Skin epidermis (tissue), 12 donors: ENCODE measurements around the gene CC2D2A.

Source experiments
- H3K27ac ChIP-seq, 21 experiments: fragments of 200-600 bp; sonication (generic) in 11 of 21; one replicate each; pipeline ENCODE4 v1.5.0; 2020; ENCODE audit warnings: mild to moderate bottlenecking in 3 of 21, inconsistent platforms in 2 of 21, moderate library complexity in 2 of 21
- H3K4me3 ChIP-seq, 7 experiments: fragments of 200-600 bp; sonication (generic) in 2 of 7; one replicate each; pipeline ENCODE4 v1.5.0; 2020; ENCODE audit warnings: inconsistent platforms in 2 of 7, mild to moderate bottlenecking in 2 of 7, moderate library complexity in 1 of 7

Gene CC2D2A

GRCh38 chr4:15457406-15458201 is 12.1 kb upstream of the CC2D2A start:
- H3K4me3 ChIP-seq, result no peak overlapping the region

GRCh38 chr4:15458616-15459015 is 11.1 kb upstream of the CC2D2A start:
- no peak overlapping the region for H3K27ac ChIP-seq
- H3K4me3 ChIP-seq, result no peak overlapping the region

More at GRCh38 chr4:15457406-15458201, 12.1 kb upstream of the CC2D2A start:
- H3K27ac ChIP-seq, result peak overlapping the region in 1 of 21 experiments; percentile 24

- Histone ChIP-seq H3K27ac (no peak overlapping the region), H3K4me3 (no peak overlapping the region)
Observed at GRCh38 chr4:15459706-15460105, 10.0 kb upstream of the CC2D2A start.

DNA sequence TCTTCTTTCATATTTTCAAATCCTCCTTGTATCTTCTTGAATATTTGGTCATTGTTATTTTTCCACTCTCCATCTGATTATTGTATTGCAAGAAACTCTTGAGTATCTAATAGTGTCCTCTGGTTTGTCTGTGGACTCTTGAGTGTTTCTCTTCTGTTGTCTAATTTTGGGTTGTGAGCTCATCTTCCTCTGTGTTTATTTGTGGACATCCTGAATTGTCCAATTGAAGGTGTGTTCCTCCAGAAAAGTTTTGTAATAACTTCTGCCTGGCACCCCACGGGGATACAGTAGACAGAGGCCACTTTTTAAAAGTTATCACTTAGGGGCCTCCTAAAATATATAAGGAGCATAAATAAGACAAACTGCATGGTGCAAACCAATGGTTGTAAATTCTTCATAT is 3.1 kb upstream of the CC2D2A start:
- H3K4me3 ChIP-seq, result no peak overlapping the region
- no peak overlapping the region for H3K27ac ChIP-seq

DNA sequence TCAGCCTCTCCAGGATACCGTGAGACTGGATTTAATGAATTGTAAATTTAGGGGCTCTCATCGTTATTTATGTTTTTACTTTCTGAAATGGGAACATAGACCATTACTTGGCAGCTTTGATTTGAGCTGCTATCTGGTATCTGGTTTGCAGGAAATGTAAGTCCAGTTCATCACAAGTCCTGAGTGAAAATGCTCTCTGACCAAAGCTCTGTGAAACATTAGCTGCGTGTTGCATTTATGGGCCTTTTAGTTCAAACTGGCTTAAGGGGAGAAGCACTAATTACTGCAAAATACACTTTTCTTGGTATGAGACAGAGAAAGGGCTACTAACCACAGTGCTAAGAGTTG is 420 bp downstream of the CC2D2A start:
- Histone ChIP-seq H3K27ac (peak overlapping the region in 5 of 21 experiments; percentile 24 to 47 (median 28)), H3K4me3 (peak overlapping the region in 6 of 7 experiments; percentile 10 to 38 (median 17))

DNA sequence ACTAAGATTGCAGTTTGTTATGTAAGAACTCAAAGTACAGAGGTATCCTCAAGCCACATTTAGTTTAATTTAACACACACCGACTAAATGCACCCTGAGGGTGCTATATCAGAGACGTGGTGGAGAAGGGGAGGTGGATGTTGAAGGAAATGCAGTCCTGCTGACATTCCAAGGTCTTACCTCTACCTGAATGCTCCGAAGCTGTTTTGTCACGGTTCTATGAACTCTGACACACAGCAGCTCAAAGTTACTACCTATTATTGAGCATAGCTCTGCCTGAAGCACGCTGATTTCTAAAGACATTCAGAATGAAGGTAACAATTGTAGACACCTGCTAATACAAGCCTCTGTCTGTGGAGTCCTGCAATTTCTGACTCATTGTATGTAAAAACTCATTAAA is 6.7 kb downstream of the CC2D2A start:
- Histone ChIP-seq H3K4me3 (no peak overlapping the region), H3K27ac (no peak overlapping the region)

DNA sequence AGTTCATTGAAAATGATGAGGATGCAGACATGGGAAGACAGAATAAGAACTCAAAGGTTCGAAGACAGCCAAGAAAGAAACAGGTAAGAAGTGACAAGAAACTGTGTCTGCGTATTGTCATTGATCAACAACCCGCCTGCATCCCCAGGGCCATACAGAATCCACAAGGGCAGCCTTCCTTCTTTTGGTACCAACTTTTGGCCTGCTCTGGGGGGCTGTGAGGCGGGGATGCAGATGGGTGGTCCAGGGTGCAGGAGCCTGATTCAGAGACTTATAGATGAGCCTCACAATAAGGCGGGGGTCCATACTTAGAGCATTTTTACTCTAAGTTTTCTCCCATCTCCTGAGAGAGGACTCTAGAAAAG is 9.0 kb downstream of the CC2D2A start:
- Histone ChIP-seq H3K4me3 (peak overlapping the region in 1 of 7 experiments; percentile 27), H3K27ac (peak overlapping the region in 3 of 21 experiments; percentile 29 to 60 (median 55))

DNA sequence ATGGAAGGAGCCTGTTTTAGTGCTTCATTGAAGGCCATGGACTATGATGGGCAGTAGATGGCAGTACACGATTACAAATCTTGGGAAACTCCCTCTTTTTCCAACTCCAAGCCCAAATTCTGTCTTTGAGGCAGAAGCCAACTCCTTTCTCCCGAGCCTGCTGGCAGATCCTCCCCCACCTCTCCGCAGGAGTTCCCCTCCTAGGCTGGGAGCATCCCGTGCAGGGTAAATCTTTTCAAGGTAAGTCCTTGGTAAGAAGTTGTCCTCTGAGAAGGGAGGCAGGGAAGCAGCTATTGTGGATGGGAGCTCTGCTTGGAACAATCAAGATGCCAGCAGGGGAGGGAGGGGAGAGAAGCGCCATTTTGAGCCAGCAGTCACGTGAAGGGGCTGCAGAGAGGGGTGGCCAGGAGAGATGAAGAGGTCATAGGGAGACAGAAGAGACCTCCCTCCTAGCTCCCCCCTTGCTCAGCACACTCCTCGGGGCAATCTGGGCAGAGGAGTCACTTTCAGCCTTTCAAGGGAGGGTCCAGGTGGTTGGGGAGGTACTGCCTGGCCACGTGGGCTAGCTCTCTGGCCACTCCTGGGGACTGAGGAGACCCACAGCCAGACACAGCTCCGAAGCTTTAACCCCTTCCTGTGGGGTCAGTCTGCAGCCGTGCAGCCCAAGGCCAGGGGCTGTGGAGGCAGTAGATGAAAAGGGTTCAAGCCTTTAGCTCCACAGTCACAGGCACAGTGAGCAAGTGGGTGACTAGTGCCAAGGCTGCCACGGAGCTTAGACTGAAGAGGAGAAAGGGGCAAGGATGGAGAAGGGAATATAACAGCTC is 9.6 kb downstream of the CC2D2A start:
- peak overlapping the region; percentile 13 to 45 (median 30) for H3K4me3 ChIP-seq
- H3K27ac ChIP-seq, result peak overlapping the region in 18 of 21 experiments; percentile 23 to 79 (median 60)

DNA sequence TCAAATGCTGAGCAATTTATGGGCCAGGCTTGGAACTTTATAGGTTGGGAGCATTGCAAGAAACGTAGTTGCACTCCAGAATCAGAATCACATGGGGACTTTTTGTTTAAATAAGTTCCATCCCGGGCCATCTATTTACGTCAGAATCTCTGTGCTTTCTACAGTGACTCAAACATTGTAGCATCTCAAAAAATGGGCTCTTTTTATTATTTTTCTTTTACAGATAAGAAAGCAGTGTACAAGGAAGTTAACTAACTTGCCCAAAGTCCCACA is 10.2 kb downstream of the CC2D2A start:
- H3K4me3 ChIP-seq, result peak overlapping the region in 5 of 7 experiments; percentile 13 to 45 (median 30)
- peak overlapping the region in 12 of 21 experiments; percentile 23 to 79 (median 62) for H3K27ac ChIP-seq

- peak overlapping the region in 2 of 21 experiments; percentile 14 to 30 for H3K27ac ChIP-seq
- no peak overlapping the region for H3K4me3 ChIP-seq
Observed at GRCh38 chr4:15481961-15482745, 12.5 kb downstream of the CC2D2A start.

GRCh38 chr4:15482842-15483241 is 13.2 kb downstream of the CC2D2A start:
- Histone ChIP-seq H3K4me3 (no peak overlapping the region), H3K27ac (peak overlapping the region in 1 of 21 experiments; percentile 30)

- H3K4me3 ChIP-seq, result no peak overlapping the region
- H3K27ac ChIP-seq, result no peak overlapping the region
Observed at GRCh38 chr4:15488136-15488535, 18.5 kb downstream of the CC2D2A start.

DNA sequence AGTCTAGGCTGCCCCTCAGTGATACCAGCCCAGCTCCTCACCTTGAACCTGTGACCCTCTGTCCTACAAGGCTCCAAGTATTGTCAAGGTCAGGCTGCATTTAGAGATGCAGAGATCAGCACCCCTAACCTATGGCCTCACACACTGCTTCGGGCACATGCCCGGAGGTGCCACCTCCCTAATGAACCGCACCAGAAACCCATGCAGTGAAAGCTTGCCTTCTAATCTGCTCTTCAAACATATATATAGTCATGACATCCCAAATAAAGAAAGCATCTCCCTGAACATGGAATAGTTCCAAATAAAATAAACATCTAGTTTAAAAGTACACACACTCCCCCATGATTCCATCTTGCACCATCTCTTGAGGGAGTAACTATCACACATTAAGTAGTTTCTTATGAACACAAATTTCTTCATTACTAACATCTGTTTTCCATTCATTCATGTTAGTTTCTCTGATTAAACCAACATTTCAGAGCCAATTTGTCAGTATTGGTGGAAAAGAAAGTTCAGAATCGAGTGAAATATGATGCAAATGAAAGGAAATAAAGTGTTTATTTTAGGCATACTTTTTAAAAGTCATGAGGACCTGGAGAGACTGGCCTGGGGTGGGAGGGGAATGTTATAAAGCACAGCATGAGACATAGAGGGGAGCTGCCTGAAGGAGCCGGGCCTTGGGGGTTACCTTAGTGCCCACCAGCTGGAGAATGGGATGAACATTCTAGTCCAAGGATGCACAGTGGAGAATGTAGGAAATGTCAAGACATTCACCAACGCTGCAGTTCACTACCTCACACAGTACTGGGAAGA is 19.2 kb downstream of the CC2D2A start:
- Histone ChIP-seq H3K27ac (no peak overlapping the region), H3K4me3 (no peak overlapping the region)

DNA sequence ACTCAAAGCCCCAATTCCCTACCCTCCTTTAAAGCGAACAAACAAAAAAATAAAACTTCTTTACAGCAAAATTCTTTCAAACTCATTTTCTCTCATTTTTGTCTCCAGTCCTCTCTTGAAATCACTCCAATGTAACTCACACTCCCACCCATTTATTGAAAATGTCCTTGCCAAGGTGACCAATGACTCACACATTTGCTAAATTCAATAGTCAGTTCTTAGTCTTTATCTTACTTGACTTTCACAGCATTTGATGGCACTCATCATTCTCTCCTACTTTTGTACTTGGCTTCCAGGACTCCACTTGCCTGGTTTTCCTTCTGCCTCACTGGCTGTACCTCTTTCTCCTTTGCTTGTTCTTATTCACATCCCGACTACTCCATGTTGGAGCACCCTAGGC is 19.9 kb downstream of the CC2D2A start:
- no peak overlapping the region for H3K4me3 ChIP-seq
- no peak overlapping the region for H3K27ac ChIP-seq

- Histone ChIP-seq H3K4me3 (no peak overlapping the region), H3K27ac (no peak overlapping the region)
Observed at GRCh38 chr4:15493411-15493810, 23.7 kb downstream of the CC2D2A start.

DNA sequence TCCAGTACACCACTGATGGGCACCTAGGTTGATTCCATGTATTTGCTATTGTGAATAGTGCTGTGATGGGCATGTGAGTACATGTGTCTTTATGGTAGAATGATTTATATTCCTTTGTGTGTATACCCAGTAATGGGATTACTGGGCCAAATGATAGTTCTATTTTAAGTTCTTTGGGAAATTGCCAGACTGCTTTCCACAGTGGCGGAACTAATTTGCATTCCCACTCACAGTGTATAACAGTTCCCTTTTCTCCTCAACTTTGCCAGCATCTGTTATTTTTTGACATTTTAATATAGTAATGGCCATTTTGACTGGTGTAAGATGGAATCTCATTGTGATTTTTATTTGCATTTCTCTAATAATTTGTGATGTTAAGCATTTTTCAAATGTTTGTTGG is 25.9 kb downstream of the CC2D2A start:
- Histone ChIP-seq H3K27ac (no peak overlapping the region), H3K4me3 (no peak overlapping the region)

DNA sequence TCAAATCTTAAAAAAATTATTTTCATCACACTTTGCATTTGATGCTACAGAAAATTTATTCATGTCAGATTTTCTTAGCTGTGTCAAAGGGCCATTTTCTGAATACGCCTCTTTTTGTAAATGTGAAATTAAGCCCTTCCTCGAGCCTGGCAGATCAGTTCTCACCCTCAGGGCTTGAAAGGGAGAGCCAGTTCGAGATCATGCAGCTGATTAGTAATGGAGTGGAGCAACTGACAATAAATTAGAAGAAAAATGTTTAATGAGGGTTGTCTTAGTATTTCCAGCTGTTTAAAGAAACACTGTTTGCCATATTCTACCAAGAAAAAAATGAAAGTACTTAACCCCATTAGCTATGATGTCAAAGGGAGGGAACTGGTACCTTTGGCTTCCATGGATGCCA is 28.7 kb downstream of the CC2D2A start:
- H3K27ac ChIP-seq, result no peak overlapping the region
- no peak overlapping the region for H3K4me3 ChIP-seq

- Histone ChIP-seq H3K4me3 (no peak overlapping the region), H3K27ac (no peak overlapping the region)
Observed at GRCh38 chr4:15500701-15501100, 31.0 kb downstream of the CC2D2A start.

DNA sequence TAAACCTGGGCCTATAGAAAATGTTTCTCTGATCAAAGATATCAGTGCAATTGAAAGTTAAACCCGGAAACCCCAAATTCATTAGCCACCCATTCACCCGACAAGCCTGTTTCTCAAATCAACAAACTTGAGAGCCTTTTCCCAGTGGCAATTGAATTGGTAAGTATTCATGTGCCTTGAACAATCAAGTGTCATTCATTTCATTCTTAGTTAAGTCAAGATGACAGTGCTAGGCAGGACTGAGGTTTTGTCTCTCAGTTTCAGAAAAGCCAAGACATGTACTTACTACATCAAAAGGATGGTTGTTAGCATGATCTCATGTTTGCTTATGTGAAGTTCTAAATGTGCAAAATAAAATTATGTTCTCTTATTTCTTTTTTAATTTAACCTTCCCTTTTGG is 32.3 kb downstream of the CC2D2A start:
- Histone ChIP-seq H3K4me3 (no peak overlapping the region), H3K27ac (no peak overlapping the region)

- H3K27ac ChIP-seq, result no peak overlapping the region
- H3K4me3 ChIP-seq, result no peak overlapping the region
Observed at GRCh38 chr4:15502384-15502783, 32.7 kb downstream of the CC2D2A start.
